ENCODE results near the gene INPP5A.

The INPP5A gene

DNA sequence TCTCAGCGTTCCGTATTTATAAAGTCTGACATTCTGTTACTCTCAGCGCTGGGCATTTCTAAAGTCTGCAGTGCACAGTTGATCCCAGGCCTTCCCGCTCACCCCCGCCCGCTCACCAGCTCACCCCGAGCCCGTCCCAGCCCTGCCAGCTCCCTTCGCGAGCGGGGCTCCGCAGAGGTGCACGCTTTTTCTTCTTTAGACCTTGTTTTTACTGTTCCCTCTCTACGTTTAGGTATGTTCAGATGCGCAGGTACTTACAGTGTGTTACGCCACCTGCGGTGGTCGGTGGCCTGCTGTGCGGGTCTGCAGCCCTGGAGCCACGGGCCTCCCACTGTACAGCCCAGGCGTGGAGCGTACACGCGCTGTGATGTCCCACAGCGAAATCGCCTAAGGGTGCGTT is 219.6 kb downstream of the INPP5A start:
- WGBS (ENCODE audit: extremely low coverage, insufficient coverage, insufficient read length) = no CpG with 5 or more reads among the region's 27 CpGs
- Histone ChIP-seq H3K4ac (ENCODE audit: low read depth, low read length) (no peak overlapping the region), H3K27me3 (ENCODE audit: insufficient read depth, low read length) (no peaks in the 10 kb centered on the region)

DNA sequence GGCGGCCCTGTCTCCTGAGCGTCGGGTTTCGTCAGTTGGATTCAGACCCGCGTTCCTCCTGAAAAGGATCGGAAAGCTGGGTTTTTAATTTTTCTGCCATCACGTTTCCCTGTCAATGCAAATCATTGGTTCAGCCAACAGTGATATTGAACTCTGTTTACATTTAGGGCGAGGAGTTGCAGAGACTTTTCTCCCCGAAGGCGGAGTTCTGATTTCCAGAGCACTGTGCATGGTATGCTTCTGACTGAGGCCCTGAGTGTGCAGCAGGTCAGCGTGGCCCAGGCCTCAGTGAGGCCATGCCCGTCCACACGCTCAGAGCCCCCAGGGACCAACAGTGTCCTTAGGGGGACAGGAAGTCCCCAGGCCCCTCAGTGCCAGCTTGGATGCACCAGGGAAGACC is 221.3 kb downstream of the INPP5A start:
- H3K79me2 ChIP-seq (ENCODE audit: control insufficient read depth, insufficient read depth, low read length, poor library complexity) = no peaks in the 10 kb centered on the region
- H4K91ac ChIP-seq (ENCODE audit: low read depth, low read length) = no peak overlapping the region
- H2BK12ac ChIP-seq (ENCODE audit: low read length) = no peak overlapping the region
- H2BK120ac ChIP-seq (ENCODE audit: insufficient read depth, low read length, poor library complexity) = no peak overlapping the region
- H3K9ac ChIP-seq (ENCODE audit: low read length) = no peak overlapping the region
- H3K27me3 ChIP-seq (ENCODE audit: insufficient read depth, low read length) = no peaks in the 10 kb centered on the region
- no peak for DNase-seq
- peaks cover 12 to 22% of the 10 kb centered on the region in 2 experiments for H3K36me3 ChIP-seq (ENCODE audit: control insufficient read depth in 1 of 2, insufficient read depth in 2 of 2, low read length in 2 of 2)
- H3K27ac ChIP-seq (ENCODE audit: low read depth, low read length) = no peak overlapping the region
- H3K14ac ChIP-seq (ENCODE audit: low read length) = no peak overlapping the region
- WGBS (ENCODE audit: extremely low coverage, insufficient coverage, insufficient read length) = no CpG with 5 or more reads among the region's 14 CpGs
- H3K4me2 ChIP-seq (ENCODE audit: low read length) = no peak overlapping the region
- H3K79me1 ChIP-seq (ENCODE audit: low read length) = no peaks in the 10 kb centered on the region
- H4K12ac ChIP-seq (ENCODE audit: low read depth, low read length) = no peak overlapping the region
- H3K4me3 ChIP-seq (ENCODE audit: low read depth, low read length) = no peak overlapping the region
- H3K23ac ChIP-seq (ENCODE audit: low read length) = no peak overlapping the region
- no peaks in the 10 kb centered on the region for H3K4me1 ChIP-seq (ENCODE audit: control insufficient read depth in 1 of 2, insufficient read depth in 2 of 2, low read length in 2 of 2)
- peaks cover 25% of the 10 kb centered on the region for H3K9me3 ChIP-seq (ENCODE audit: insufficient read depth, low read depth, low read length)
- H3K18ac ChIP-seq (ENCODE audit: low read length) = no peak overlapping the region
- no peak overlapping the region for H2AK5ac ChIP-seq (ENCODE audit: low read length)
- no peak overlapping the region for H4K8ac ChIP-seq (ENCODE audit: low read depth, low read length)
- no peak overlapping the region for H2BK5ac ChIP-seq (ENCODE audit: low read depth, low read length, poor library complexity)
- no peak overlapping the region for H3K4ac ChIP-seq (ENCODE audit: low read depth, low read length)
- no peak overlapping the region for H2AFZ ChIP-seq (ENCODE audit: insufficient read depth, low read length, poor library complexity)

More for the DNA sequence above, 219.6 kb downstream of the INPP5A start:
- Histone ChIP-seq H3K79me1 (ENCODE audit: low read length) (no peaks in the 10 kb centered on the region), H3K14ac (ENCODE audit: low read length) (no peak overlapping the region), H2BK120ac (ENCODE audit: insufficient read depth, low read length, poor library complexity) (no peak overlapping the region), H2BK5ac (ENCODE audit: low read depth, low read length, poor library complexity) (no peak overlapping the region), H4K12ac (ENCODE audit: low read depth, low read length) (no peak overlapping the region), H3K4me3 (ENCODE audit: low read depth, low read length) (no peak overlapping the region), H3K79me2 (ENCODE audit: control insufficient read depth, insufficient read depth, low read length, poor library complexity) (no peaks in the 10 kb centered on the region), H2AK5ac (ENCODE audit: low read length) (no peak overlapping the region), H2AFZ (ENCODE audit: insufficient read depth, low read length, poor library complexity) (no peak overlapping the region), H2BK12ac (ENCODE audit: low read length) (no peak overlapping the region), H3K9me3 (ENCODE audit: insufficient read depth, low read depth, low read length) (peaks cover 20% of the 10 kb centered on the region), H4K91ac (ENCODE audit: low read depth, low read length) (no peak overlapping the region), H4K8ac (ENCODE audit: low read depth, low read length) (no peak overlapping the region), H3K18ac (ENCODE audit: low read length) (no peak overlapping the region), H3K4me2 (ENCODE audit: low read length) (no peak overlapping the region), H3K27ac (ENCODE audit: low read depth, low read length) (no peak overlapping the region), H3K23ac (ENCODE audit: low read length) (no peak overlapping the region), H3K4me1 (ENCODE audit: control insufficient read depth in 1 of 2, insufficient read depth in 2 of 2, low read length in 2 of 2) (no peaks in the 10 kb centered on the region), H3K36me3 (ENCODE audit: control insufficient read depth in 1 of 2, insufficient read depth in 2 of 2, low read length in 2 of 2) (peaks cover 12 to 19% of the 10 kb centered on the region in 2 experiments), H3K9ac (ENCODE audit: low read length) (no peak overlapping the region)
- DNase-seq = no peak

GRCh38 chr10:132761395-132762060 is 223.9 kb downstream of the INPP5A start:
- Histone ChIP-seq H2BK5ac (ENCODE audit: low read depth, low read length, poor library complexity) (no peak overlapping the region), H4K12ac (ENCODE audit: low read depth, low read length) (no peak overlapping the region), H3K4ac (ENCODE audit: low read depth, low read length) (no peak overlapping the region), H3K4me2 (ENCODE audit: low read length) (no peak overlapping the region), H4K8ac (ENCODE audit: low read depth, low read length) (no peak overlapping the region), H2AK5ac (ENCODE audit: low read length) (no peak overlapping the region), H3K23ac (ENCODE audit: low read length) (no peak overlapping the region), H3K4me1 (ENCODE audit: control insufficient read depth in 1 of 2, insufficient read depth in 2 of 2, low read length in 2 of 2) (no peaks in the 10 kb centered on the region), H3K27me3 (ENCODE audit: insufficient read depth, low read length) (no peaks in the 10 kb centered on the region), H3K18ac (ENCODE audit: low read length) (no peak overlapping the region), H3K79me2 (ENCODE audit: control insufficient read depth, insufficient read depth, low read length, poor library complexity) (no peaks in the 10 kb centered on the region), H2BK120ac (ENCODE audit: insufficient read depth, low read length, poor library complexity) (no peak overlapping the region), H2AFZ (ENCODE audit: insufficient read depth, low read length, poor library complexity) (no peak overlapping the region), H3K9ac (ENCODE audit: low read length) (no peak overlapping the region), H3K79me1 (ENCODE audit: low read length) (no peaks in the 10 kb centered on the region), H3K9me3 (ENCODE audit: insufficient read depth, low read depth, low read length) (peaks cover 18% of the 10 kb centered on the region), H2BK12ac (ENCODE audit: low read length) (no peak overlapping the region), H4K91ac (ENCODE audit: low read depth, low read length) (no peak overlapping the region), H3K14ac (ENCODE audit: low read length) (no peak overlapping the region), H3K27ac (ENCODE audit: low read depth, low read length) (no peak overlapping the region), H3K36me3 (ENCODE audit: control insufficient read depth in 1 of 2, insufficient read depth in 2 of 2, low read length in 2 of 2) (peaks cover 5 to 14% of the 10 kb centered on the region in 2 experiments), H3K4me3 (ENCODE audit: low read depth, low read length) (no peak overlapping the region)
- DNase-seq = no peak
- WGBS (ENCODE audit: extremely low coverage, insufficient coverage, insufficient read length) = no CpG with 5 or more reads among the region's 11 CpGs

GRCh38 chr10:132762267-132762666 is 224.7 kb downstream of the INPP5A start:
- Histone ChIP-seq H2BK5ac (ENCODE audit: low read depth, low read length, poor library complexity) (no peak overlapping the region), H3K9me3 (ENCODE audit: insufficient read depth, low read depth, low read length) (peaks cover 18% of the 10 kb centered on the region), H3K14ac (ENCODE audit: low read length) (no peak overlapping the region), H2BK120ac (ENCODE audit: insufficient read depth, low read length, poor library complexity) (no peak overlapping the region), H4K91ac (ENCODE audit: low read depth, low read length) (no peak overlapping the region), H3K79me2 (ENCODE audit: control insufficient read depth, insufficient read depth, low read length, poor library complexity) (no peaks in the 10 kb centered on the region), H3K79me1 (ENCODE audit: low read length) (no peaks in the 10 kb centered on the region), H3K27me3 (ENCODE audit: insufficient read depth, low read length) (no peaks in the 10 kb centered on the region), H3K23ac (ENCODE audit: low read length) (no peak overlapping the region), H4K8ac (ENCODE audit: low read depth, low read length) (no peak overlapping the region), H3K4me3 (ENCODE audit: low read depth, low read length) (no peak overlapping the region), H2AFZ (ENCODE audit: insufficient read depth, low read length, poor library complexity) (no peak overlapping the region), H3K36me3 (ENCODE audit: control insufficient read depth in 1 of 2, insufficient read depth in 2 of 2, low read length in 2 of 2) (peaks cover 2 to 12% of the 10 kb centered on the region in 2 experiments), H2BK12ac (ENCODE audit: low read length) (no peak overlapping the region), H3K9ac (ENCODE audit: low read length) (no peak overlapping the region), H3K18ac (ENCODE audit: low read length) (no peak overlapping the region), H3K4ac (ENCODE audit: low read depth, low read length) (no peak overlapping the region), H4K12ac (ENCODE audit: low read depth, low read length) (no peak overlapping the region), H2AK5ac (ENCODE audit: low read length) (no peak overlapping the region), H3K27ac (ENCODE audit: low read depth, low read length) (no peak overlapping the region), H3K4me2 (ENCODE audit: low read length) (no peak overlapping the region), H3K4me1 (ENCODE audit: control insufficient read depth in 1 of 2, insufficient read depth in 2 of 2, low read length in 2 of 2) (no peaks in the 10 kb centered on the region)
- no CpG with 5 or more reads among the region's 6 CpGs for WGBS (ENCODE audit: extremely low coverage, insufficient coverage, insufficient read length)
- DNase-seq = no peak
